ENCODE results near the gene C9orf43. TPM values are rescaled to one million over a fixed set of nuclear protein-coding genes. Genes with fewer than 3 reads are reported as not detected.
A peak's percentile ranks its signal among the peaks of the same experiment; 100 is the strongest.
"Not testable (repeated sequence)": the region's sequence is repeated elsewhere in the genome, so short reads cannot be mapped to it uniquely, and the experiment has no call there.

Gene C9orf43
- polyA plus RNA-seq, 4 donors: 0.42 to 0.81 (median 0.69) TPM; not detected in 1

GRCh38 chr9:113399646-113400200, 10.8 kb upstream of the C9orf43 start:
- DNase-seq: no peak
- peak overlapping the region in 2 of 3 donors; percentile 79 to 97 for H3K4me3 ChIP-seq (ENCODE audit: low read depth in 1 of 3, low read length in 3 of 3)
- no peaks in the 10 kb centered on the region for H3K27me3 ChIP-seq (ENCODE audit: control insufficient read depth in 3 of 3, insufficient read depth in 3 of 3, low read length in 3 of 3)
- no peak for FAIRE-seq
- 69 to 84% (median 81%) methylated on average over 3 of the region's 3 CpGs for WGBS, 3 donors
- no peak overlapping the region for H3K27ac ChIP-seq (ENCODE audit: low read depth in 1 of 3, low read length in 2 of 3)
- H3K36me3 ChIP-seq (ENCODE audit: control insufficient read depth in 3 of 3, insufficient read depth in 2 of 3, low read depth in 1 of 3, low read length in 3 of 3): peaks cover 0 to 18% (median 0%) of the 10 kb centered on the region in 3 donors
- peaks cover 7 to 42% (median 13%) of the 10 kb centered on the region in 3 donors for H3K4me1 ChIP-seq (ENCODE audit: control insufficient read depth in 3 of 3, insufficient read depth in 2 of 3, low read depth in 1 of 3, low read length in 2 of 3)
- no peaks in the 10 kb centered on the region for H3K9me3 ChIP-seq (ENCODE audit: control insufficient read depth in 2 of 2, insufficient read depth in 1 of 2, low read depth in 1 of 2, low read length in 1 of 2)

DNA sequence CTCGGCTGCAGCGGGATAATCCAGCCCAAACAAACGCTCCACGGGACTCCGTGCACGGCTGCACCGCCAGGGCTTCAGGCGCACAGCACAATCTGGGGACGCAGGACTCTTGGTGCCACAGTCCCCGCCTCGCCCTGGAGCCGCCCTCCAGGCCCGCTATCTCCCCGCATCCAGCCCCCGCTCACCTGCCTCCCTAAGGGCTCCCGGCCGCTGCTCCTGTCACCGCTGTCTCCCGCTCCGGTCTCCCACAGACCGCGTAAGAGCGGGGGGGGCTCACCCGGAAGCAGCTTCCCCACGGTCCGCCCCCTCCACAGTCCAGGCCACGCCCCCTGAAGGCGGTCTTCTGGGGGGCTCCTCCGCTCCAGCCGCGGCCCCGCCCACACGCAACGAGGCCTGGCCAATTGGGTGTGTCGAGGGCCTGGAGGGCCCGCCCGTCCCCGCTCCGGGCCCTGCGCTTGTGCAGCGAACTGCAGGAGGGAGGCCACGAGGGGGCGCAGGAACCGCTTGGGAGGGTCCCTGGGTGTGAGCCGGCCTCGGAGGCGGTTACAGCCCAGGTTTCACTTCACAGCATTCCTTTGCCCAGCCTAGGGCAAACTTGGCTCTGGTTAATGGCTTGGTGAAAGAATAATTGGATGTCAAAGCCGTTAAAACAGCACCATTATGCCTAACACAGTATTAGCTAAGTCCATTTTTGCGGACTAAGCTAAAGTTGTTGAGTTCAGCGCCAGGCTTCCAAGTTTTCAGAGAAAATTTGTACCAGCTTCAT, 9.3 kb upstream of the C9orf43 start, which contains the start of gene ALAD:
Gene ALAD, minus strand, starts transcription at position 258 of the 766 bp plus-strand sequence. CDS start 7,725 bp downstream, outside the sequence.
- DNase-seq: peak; percentile 99 to 100
- no peaks in the 10 kb centered on the region for H3K27me3 ChIP-seq (ENCODE audit: control insufficient read depth in 3 of 3, insufficient read depth in 3 of 3, low read length in 3 of 3)
- peak within 1 kb of the TSS; percentile 62 to 91 (median 74) for H3K27ac ChIP-seq (ENCODE audit: low read depth in 1 of 3, low read length in 2 of 3)
- no peaks in the 10 kb centered on the region for H3K9me3 ChIP-seq (ENCODE audit: control insufficient read depth in 2 of 2, insufficient read depth in 1 of 2, low read depth in 1 of 2, low read length in 1 of 2)
- FAIRE-seq: no peak
- 2% methylated on average over 40 to 50 of the region's 50 CpGs for WGBS, 3 donors
- peak within 1 kb of the TSS; percentile 63 to 97 (median 79) for H3K4me3 ChIP-seq (ENCODE audit: low read depth in 1 of 3, low read length in 3 of 3)
- H3K36me3 ChIP-seq (ENCODE audit: control insufficient read depth in 3 of 3, insufficient read depth in 2 of 3, low read depth in 1 of 3, low read length in 3 of 3): peaks cover 0 to 16% (median 0%) of the 10 kb centered on the region in 3 donors
- H3K4me1 ChIP-seq (ENCODE audit: control insufficient read depth in 3 of 3, insufficient read depth in 2 of 3, low read depth in 1 of 3, low read length in 2 of 3): peaks cover 7 to 38% (median 11%) of the 10 kb centered on the region in 3 donors

GRCh38 chr9:113403646-113404045, 6.9 kb upstream of the C9orf43 start:
- 65 to 76% (median 66%) methylated on average over 2 of the region's 2 CpGs for WGBS, 3 donors
- FAIRE-seq: no peak
- H3K27ac ChIP-seq (ENCODE audit: low read depth in 1 of 3, low read length in 2 of 3): no peak overlapping the region

GRCh38 chr9:113406353-113406752, 4.2 kb upstream of the C9orf43 start:
- WGBS, 3 donors: 82 to 91% (median 84%) methylated on average over 9 of the region's 9 CpGs
- peaks cover 0 to 14% (median 4%) of the 10 kb centered on the region in 3 donors for H3K36me3 ChIP-seq (ENCODE audit: control insufficient read depth in 3 of 3, insufficient read depth in 2 of 3, low read depth in 1 of 3, low read length in 3 of 3)
- not testable (repeated sequence) for DNase-seq; FAIRE-seq; H3K27me3 ChIP-seq (ENCODE audit: control insufficient read depth in 3 of 3, insufficient read depth in 3 of 3, low read length in 3 of 3); H3K4me3 ChIP-seq (ENCODE audit: low read depth in 1 of 3, low read length in 3 of 3); H3K9me3 ChIP-seq (ENCODE audit: control insufficient read depth in 2 of 2, insufficient read depth in 1 of 2, low read depth in 1 of 2, low read length in 1 of 2); H3K27ac ChIP-seq (ENCODE audit: low read depth in 1 of 3, low read length in 2 of 3)
- H3K4me1 ChIP-seq (ENCODE audit: control insufficient read depth in 3 of 3, insufficient read depth in 2 of 3, low read depth in 1 of 3, low read length in 2 of 3): peaks cover 0 to 13% (median 4%) of the 10 kb centered on the region in 3 donors

More at GRCh38 chr9:113403646-113404045, 6.9 kb upstream of the C9orf43 start:
- no peaks in the 10 kb centered on the region for H3K9me3 ChIP-seq (ENCODE audit: control insufficient read depth in 2 of 2, insufficient read depth in 1 of 2, low read depth in 1 of 2, low read length in 1 of 2)
- H3K4me3 ChIP-seq (ENCODE audit: low read depth in 1 of 3, low read length in 3 of 3): no peak overlapping the region
- no peak for DNase-seq
- H3K36me3 ChIP-seq (ENCODE audit: control insufficient read depth in 3 of 3, insufficient read depth in 2 of 3, low read depth in 1 of 3, low read length in 3 of 3): peaks cover 0 to 16% (median 4%) of the 10 kb centered on the region in 3 donors
- H3K4me1 ChIP-seq (ENCODE audit: control insufficient read depth in 3 of 3, insufficient read depth in 2 of 3, low read depth in 1 of 3, low read length in 2 of 3): peaks cover 4 to 16% (median 5%) of the 10 kb centered on the region in 3 donors
- no peaks in the 10 kb centered on the region for H3K27me3 ChIP-seq (ENCODE audit: control insufficient read depth in 3 of 3, insufficient read depth in 3 of 3, low read length in 3 of 3)

DNA sequence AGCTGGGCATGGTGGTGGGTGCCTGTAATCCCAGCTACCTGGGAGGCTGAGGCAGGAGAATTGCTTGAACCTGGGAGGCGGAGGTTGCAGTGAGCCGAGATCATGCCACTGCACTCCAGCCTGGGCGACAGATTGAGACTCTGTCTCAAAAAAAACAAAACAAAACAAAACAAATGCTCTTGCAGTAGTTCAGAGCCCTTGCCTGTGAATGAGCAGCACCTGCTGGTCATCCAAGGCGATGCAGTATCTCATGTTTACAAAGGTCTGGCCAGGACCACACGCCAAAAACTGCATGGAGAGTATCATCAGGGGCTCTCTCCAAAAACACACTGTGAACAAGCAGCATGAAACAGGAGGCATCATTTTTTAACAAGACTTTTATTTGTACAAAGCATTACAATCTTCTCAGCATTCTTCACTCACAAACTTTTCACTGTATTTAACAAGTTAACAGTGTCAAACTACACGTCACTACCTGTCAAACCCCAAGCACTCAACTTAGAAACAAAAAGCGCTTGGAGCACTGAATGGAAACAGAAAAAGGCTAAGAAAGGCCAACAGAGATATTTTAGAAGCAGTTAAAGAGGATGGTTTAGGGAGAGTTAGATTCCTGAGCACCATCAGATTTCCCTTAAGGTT, 3.6 kb upstream of the C9orf43 start:
- H3K27me3 ChIP-seq (ENCODE audit: control insufficient read depth in 3 of 3, insufficient read depth in 3 of 3, low read length in 3 of 3); H3K9me3 ChIP-seq (ENCODE audit: control insufficient read depth in 2 of 2, insufficient read depth in 1 of 2, low read depth in 1 of 2, low read length in 1 of 2); H3K4me1 ChIP-seq (ENCODE audit: control insufficient read depth in 3 of 3, insufficient read depth in 2 of 3, low read depth in 1 of 3, low read length in 2 of 3); FAIRE-seq; H3K4me3 ChIP-seq (ENCODE audit: low read depth in 1 of 3, low read length in 3 of 3): not testable (repeated sequence)
- Histone ChIP-seq H3K27ac (ENCODE audit: low read depth in 1 of 3, low read length in 2 of 3) (peak overlapping the region in 1 of 3 donors; percentile 20), H3K36me3 (ENCODE audit: control insufficient read depth in 3 of 3, insufficient read depth in 2 of 3, low read depth in 1 of 3, low read length in 3 of 3) (peaks cover 0 to 14% (median 4%) of the 10 kb centered on the region in 3 donors)
- DNase-seq: peak; percentile 72 to 75
- WGBS, 3 donors: 28 to 33% (median 30%) methylated on average over 7 of the region's 7 CpGs

- H3K27me3 ChIP-seq (ENCODE audit: control insufficient read depth in 3 of 3, insufficient read depth in 3 of 3, low read length in 3 of 3): no peaks in the 10 kb centered on the region
- peak overlapping the region; percentile 70 to 83 (median 73) for H3K4me3 ChIP-seq (ENCODE audit: low read depth in 1 of 3, low read length in 3 of 3)
- H3K36me3 ChIP-seq (ENCODE audit: control insufficient read depth in 3 of 3, insufficient read depth in 2 of 3, low read depth in 1 of 3, low read length in 3 of 3): peaks cover 0 to 14% (median 4%) of the 10 kb centered on the region in 3 donors
- peaks cover 0 to 6% (median 0%) of the 10 kb centered on the region in 3 donors for H3K4me1 ChIP-seq (ENCODE audit: control insufficient read depth in 3 of 3, insufficient read depth in 2 of 3, low read depth in 1 of 3, low read length in 2 of 3)
- DNase-seq (no peak), FAIRE-seq (no peak)
- H3K27ac ChIP-seq (ENCODE audit: low read depth in 1 of 3, low read length in 2 of 3): peak overlapping the region in 2 of 3 donors; percentile 96 to 99
- WGBS, 3 donors: 22 to 38% (median 22%) methylated on average over 10 of the region's 10 CpGs
- no peaks in the 10 kb centered on the region for H3K9me3 ChIP-seq (ENCODE audit: control insufficient read depth in 2 of 2, insufficient read depth in 1 of 2, low read depth in 1 of 2, low read length in 1 of 2)
These were observed 1.1 kb upstream of the C9orf43 start for GRCh38 chr9:113409481-113409880.

DNA sequence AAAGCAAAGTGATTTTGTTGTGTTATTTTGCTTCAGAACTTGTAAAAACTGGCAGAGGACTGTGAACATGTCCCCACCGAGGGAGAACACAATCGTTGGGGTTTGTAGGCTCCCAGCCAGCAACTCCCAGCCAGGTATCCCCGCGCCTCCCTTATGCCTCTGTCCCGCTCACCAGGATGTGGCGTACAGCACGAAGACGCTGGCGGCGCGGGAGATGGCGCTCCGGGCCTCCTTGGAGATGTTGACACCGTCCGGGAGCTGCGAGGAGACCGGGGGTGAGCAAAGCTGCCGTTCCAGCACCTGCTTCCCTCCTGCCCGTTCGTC, 702 bp upstream of the C9orf43 start:
- Histone ChIP-seq H3K27ac (ENCODE audit: low read depth in 1 of 3, low read length in 2 of 3) (peak overlapping the region; percentile 43 to 99 (median 96)), H3K4me1 (ENCODE audit: control insufficient read depth in 3 of 3, insufficient read depth in 2 of 3, low read depth in 1 of 3, low read length in 2 of 3) (peaks cover 0 to 6% (median 0%) of the 10 kb centered on the region in 3 donors), H3K27me3 (ENCODE audit: control insufficient read depth in 3 of 3, insufficient read depth in 3 of 3, low read length in 3 of 3) (no peaks in the 10 kb centered on the region), H3K9me3 (ENCODE audit: control insufficient read depth in 2 of 2, insufficient read depth in 1 of 2, low read depth in 1 of 2, low read length in 1 of 2) (no peaks in the 10 kb centered on the region), H3K4me3 (ENCODE audit: low read depth in 1 of 3, low read length in 3 of 3) (peak overlapping the region; percentile 70 to 83 (median 73)), H3K36me3 (ENCODE audit: control insufficient read depth in 3 of 3, insufficient read depth in 2 of 3, low read depth in 1 of 3, low read length in 3 of 3) (peaks cover 0 to 14% (median 4%) of the 10 kb centered on the region in 3 donors)
- DNase-seq (no peak), FAIRE-seq (no peak)
- 0% methylated on average over 20 of the region's 20 CpGs for WGBS, 3 donors

- DNase-seq (no peak), FAIRE-seq (no peak)
- peak overlapping the region in 2 of 3 donors; percentile 35 to 65 for H3K27ac ChIP-seq (ENCODE audit: low read depth in 1 of 3, low read length in 2 of 3)
- H3K36me3 ChIP-seq (ENCODE audit: control insufficient read depth in 3 of 3, insufficient read depth in 2 of 3, low read depth in 1 of 3, low read length in 3 of 3): no peaks in the 10 kb centered on the region
- no peaks in the 10 kb centered on the region for H3K27me3 ChIP-seq (ENCODE audit: control insufficient read depth in 3 of 3, insufficient read depth in 3 of 3, low read length in 3 of 3)
- 51 to 74% (median 66%) methylated on average over 3 of the region's 3 CpGs for WGBS, 3 donors
- no peak overlapping the region for H3K4me3 ChIP-seq (ENCODE audit: low read depth in 1 of 3, low read length in 3 of 3)
- H3K4me1 ChIP-seq (ENCODE audit: control insufficient read depth in 3 of 3, insufficient read depth in 2 of 3, low read depth in 1 of 3, low read length in 2 of 3): no peaks in the 10 kb centered on the region
- no peaks in the 10 kb centered on the region for H3K9me3 ChIP-seq (ENCODE audit: control insufficient read depth in 2 of 2, insufficient read depth in 1 of 2, low read depth in 1 of 2, low read length in 1 of 2)
These were observed 5.7 kb downstream of the C9orf43 start for GRCh38 chr9:113416149-113416721.

Measured in small intestine (tissue), 7 donors.